Stimulated activated CD4-positive, alpha-beta T cell treated with anti-CD3 and anti-CD28 coated beads, Interleukin-12 subunit alpha, Interleukin-12 subunit beta, amount 100 ng/mL, for 24 hours (primary cell): ENCODE data around the gene STRN3.
"Not testable (repeated sequence)": the region's sequence is repeated elsewhere in the genome, so short reads cannot be mapped to it uniquely, and the experiment has no call there.

Source experiments
- DNase-seq, 2 experiments: peaks; one replicate each; pipeline ENCODE4 v3.0.0-alpha.2; 2020; ENCODE audit warnings: low read depth in 2 of 2

Gene STRN3

GRCh38 chr14:31001339-31001658 is 24.9 kb downstream of the STRN3 start:
- no peak for DNase-seq

- no peak for DNase-seq
These were observed 25.4 kb downstream of the STRN3 start for GRCh38 chr14:31000629-31001338.

- DNase-seq, result no peak
These were observed 27.0 kb downstream of the STRN3 start for GRCh38 chr14:30999038-30999773.

DNA sequence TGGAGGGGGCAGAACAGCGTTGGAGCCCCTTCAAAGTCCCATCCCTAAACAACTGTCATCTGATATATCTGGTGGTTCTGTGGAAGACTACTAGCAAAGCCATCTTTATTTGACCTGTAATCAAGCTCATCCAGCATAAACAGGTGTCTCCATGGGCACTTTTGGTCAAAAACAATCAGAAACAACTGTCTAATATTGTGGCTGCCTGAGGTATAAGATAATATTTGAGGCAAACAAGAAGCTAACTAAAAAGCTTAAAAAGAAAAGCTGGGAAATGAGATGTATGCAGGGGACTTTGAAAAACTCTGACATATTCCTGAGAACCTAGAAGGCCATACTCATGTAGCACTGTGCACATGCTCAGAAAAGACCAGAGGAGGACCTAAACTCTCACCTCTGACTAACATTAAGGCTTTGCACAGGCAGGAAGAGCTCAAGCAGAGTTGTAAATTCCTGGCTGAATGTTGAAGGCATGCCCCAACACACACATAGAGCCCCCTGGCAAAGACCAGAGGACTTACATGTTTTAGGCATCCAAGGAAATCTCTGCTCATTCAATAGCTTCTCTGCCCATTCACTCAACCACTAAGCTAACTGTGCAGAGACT is 28.0 kb downstream of the STRN3 start:
- DNase-seq, result no peak

GRCh38 chr14:30996892-30997659 is 29.1 kb downstream of the STRN3 start:
- no peak for DNase-seq

- DNase-seq, result no peak
These were observed 30.5 kb downstream of the STRN3 start for GRCh38 chr14:30995689-30996088.

DNA sequence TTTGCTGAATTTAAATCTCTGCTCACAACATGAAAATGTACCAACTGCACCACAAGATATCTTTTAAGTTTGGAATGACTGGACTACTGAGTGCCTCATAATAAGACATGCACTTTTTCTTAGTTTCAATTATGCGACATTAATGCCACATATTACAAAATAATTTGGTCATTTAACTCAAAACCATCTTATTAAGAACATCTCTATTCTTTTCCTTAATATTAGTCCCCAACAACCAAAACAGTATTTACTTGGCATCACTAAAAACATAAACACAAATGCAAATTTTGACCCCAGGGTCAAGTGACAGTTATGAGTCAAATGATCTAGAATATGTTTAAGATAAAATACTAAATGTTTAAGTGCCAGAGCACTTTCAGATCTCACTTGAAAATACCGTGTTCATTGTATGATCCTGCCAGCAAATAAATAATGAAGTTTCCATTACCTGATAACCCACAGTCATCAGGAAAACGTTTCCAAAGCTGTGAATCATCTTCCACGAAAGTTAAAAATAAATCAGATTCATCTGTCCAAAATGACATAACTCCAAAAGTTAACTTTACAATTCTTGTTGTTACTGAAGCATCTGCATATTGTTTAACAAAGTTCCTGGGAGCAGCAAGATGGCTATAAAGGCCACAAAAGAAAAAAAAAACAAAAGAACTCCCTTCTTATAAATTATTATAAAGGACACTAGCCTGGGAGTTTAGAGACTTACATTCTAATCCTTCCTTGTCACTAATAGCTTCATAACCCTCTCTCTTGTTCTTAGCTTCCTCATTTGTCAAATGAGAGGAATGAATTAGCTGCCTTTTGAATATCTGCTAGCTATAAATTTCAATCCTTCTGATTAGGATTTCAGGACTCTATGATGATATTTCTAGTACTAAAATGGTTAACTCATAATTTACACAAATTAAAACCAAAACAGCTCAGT is 31.2 kb downstream of the STRN3 start:
- no peak for DNase-seq

GRCh38 chr14:30993071-30993470 is 33.1 kb downstream of the STRN3 start:
- DNase-seq, result no peak

DNA sequence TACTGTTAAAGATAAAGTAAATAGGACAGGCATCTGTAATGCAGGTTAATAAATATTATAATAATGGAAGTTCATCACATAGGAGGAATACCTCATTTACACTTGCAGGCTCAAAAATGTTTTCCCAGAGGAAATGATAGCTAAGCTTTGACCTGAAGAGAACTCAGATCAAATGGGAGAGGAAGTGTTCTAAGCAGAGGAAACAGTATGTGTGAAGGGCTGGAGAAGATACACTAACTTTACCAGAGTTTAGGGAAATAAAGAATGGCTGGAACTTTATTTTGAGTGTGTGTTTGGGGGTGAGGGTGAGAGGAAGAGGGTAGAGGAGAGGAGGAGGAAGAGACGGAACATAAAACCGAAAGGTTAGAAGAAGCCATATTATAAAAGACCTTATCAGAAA is 34.8 kb downstream of the STRN3 start:
- no peak for DNase-seq

DNA sequence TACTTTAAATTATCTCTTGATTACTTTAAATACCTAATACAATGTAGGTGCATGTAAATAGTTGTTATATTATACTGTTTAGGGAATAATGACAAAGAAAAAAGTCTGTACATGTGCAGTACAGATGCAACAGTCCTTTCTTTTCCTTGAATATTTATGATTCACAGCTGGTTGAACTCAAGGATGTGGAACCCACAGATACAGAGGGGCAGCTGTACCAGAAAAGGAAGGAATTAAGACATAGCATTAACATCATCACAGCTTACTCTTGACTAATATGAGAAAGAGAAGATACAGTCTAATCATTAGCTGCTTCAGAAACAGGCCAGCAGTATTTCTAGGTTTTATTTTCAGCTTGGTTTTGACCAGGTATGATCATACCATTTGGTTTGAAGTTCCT is 35.4 kb downstream of the STRN3 start:
- DNase-seq, result no peak

DNA sequence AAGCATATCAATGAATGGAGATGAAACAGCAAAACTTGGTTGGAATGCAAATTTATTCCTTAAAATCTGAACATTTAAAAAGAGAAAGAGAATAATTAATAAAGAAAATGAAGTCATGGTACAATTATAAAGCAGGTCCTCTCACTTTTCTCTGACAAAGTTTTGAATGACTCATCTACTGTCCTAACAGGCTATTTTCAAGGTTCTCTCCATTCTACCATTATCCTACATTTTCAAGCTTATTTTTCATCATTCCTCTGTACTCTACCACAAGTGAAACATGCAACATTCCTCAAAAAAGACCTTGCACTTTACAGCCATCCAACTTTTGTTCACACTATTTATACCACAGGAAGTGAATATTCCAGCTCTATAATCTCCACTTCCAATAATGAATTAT is 37.7 kb downstream of the STRN3 start:
- no peak for DNase-seq

GRCh38 chr14:30985796-30986195 is 40.4 kb downstream of the STRN3 start:
- DNase-seq, result no peak

- no peak for DNase-seq
These were observed 42.3 kb downstream of the STRN3 start for GRCh38 chr14:30983858-30984257.

- no peak for DNase-seq
These were observed 43.6 kb downstream of the STRN3 start for GRCh38 chr14:30982533-30982932.

- no peak for DNase-seq
These were observed 45.2 kb downstream of the STRN3 start for GRCh38 chr14:30980980-30981379.

DNA sequence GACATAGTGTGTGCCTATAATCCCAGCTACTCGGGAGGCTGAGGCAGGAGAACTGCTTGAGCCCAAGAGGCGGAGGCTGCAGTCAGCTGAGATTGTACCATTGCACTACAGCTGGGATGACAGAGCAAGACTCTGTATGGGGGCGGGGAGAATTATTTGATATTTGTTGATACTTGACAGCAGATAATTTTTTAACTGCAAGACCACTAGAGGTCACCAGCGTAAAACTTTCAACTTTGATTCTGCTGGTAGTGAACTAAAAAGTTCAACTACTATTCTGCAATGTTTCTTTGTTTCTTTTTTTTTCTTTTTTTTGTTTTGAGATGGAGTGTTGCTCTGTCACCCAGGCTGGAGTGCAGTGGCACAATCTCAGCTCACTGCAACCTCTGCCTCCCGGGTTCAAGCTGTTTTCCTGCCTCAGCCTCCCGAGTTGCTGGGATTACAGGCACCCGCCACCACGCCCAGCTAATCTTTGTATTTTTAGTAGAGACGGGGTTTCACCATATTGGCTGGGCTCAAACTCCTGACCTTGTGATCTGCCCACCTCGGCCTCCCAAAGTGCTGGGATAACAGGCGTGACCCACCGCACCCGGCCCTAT is 46.0 kb downstream of the STRN3 start:
- DNase-seq, result peak; percentile 4 to 6

DNA sequence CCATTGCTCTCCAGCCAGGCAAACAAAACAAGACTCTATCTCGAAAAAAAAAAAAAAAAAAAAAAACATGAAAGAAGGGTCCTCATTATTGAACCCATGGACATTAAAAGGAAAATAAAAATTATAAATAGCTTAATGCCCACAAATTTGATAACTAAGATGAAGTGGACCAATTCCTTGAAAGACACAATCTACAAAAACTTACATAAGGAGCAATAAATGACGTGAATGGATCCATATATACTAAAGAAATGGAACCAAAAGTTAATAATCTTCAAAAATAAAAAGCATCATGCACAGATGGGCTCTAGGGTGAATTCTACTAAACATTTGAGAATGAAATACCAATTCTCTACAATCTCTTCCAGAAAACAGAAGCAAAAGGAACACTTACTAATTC is 48.4 kb downstream of the STRN3 start:
- no peak for DNase-seq

- no peak for DNase-seq
These were observed 51.6 kb downstream of the STRN3 start for GRCh38 chr14:30974628-30975027.

DNA sequence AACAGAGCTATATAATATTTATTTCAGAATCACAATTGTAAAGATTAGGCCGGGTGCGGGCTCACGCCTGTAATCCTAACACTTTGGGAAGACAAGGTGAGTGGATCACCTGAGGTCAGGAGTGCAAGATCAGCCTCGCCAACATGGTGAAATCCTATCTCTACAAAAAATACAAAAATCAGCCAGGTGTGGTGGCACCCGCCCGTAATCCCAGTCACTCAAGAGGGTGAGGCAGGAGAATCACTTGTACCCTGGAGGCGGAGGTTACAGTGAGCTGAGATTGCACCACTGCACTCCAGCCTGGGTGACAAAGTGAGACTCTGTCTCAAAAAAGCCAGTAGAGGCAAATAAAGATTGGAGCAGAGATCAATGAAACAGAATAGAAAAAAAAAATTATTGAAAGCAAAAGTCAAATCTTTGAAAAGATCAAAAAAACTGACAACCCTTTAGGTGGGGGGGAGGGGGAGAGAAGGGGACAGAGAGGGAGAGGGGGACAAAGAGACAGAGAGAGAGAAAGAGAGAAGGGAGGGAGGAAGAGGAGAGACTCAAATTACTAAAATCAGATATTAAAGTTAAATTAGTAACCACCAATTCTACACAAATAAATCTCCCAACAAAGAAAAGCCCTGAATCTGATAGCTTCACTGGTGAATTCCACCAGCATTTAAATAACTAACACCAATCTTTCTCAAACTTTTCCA is 53.1 kb downstream of the STRN3 start:
- DNase-seq, result no peak

DNA sequence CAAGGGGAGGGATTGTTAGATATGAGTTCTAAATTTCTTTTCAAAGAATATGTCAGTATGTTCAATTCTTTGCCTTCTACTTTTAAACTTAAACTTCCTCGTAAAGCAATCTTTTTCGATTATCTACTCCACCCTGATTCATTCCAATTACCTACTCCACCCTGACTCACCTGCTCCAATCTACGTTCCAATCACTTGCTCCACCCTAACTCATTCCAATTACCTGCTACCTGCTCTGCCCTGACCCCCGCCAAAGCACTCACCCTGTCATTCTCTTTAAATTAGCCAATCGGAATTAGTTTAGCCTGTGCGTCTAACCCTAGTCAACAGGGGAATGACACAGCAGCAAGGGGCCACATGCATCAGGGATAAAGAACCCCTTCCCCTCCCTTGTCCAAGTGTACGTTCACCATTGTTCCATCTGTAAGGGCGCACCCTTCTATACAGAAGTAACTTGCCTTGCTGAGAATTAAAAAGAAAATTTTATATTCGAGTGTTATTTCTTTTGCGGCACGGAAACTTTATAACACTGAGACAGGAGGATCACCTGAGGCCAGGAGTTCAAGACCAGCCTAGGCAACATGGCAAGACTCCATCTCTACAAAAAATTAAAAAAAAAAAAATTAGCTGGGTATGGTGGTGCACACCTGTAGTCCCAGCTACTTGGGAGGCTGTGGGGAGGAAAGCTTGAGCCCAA is 54.0 kb downstream of the STRN3 start:
- DNase-seq, result not testable (repeated sequence)
